GDM1 (cell line): ENCODE data around the gene KIAA1217.
A peak's percentile ranks its signal among the peaks of the same experiment; 100 is the strongest.

ENCODE experiments used
- DNase-seq: peaks from one replicate; lab custom pipeline; 2025; lab: John Stamatoyannopoulos, UW

KIAA1217 gene

DNA sequence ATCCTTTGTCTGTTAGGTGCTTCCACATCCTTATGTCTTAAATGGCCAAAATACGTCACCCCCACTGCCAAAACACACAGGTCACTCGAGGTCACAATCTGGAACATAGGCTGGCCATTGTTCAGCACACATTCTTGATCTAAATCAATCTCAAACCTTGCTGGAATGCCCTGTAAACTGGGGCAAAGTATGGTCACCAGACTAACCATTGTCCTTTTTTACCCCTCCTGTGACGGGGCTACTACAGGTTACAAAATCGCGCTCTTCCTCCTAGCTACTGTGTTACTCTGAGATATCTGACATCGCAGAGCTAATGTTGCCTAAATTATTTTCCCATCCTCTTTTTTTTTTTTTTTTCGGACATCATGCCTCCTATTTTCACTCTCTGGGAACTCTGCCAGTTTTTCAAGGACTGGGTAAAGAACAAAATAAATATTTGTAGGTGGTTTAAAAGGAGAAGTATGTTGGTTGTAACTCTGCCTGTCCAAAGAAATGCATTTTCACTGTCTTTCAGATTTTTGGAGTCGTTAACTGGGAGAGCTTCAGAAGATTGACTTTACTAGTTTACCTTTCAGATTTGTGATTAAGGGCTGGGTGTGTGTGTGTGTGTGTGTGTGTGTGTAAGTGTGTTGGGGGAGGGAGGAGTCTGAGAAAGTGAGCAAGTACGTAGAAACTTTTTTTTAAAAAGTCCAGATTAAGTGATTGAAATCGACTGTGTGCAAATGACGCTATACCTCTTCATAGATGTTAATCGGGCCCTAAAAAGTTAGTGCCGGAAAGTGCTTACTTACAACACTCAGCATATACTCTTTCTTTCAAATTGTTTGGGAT is 942 bp upstream of the KIAA1217 start:
- no peak for DNase-seq

DNA sequence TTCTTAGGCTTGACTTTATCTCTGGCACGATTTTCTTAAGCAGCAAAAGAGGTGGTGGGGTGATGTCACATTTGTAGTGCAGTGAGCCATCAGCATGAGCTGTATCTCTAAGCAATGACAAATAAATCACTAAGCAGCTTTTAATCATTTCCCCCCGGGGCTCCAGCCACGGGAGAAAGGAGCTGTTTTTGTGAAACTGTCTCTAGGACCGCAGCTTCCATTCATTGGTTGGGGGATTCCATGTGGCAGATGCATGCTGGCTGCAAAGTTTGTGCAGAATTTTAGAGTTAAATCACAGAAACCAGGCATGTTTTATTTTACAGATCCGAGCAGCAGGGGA is 464 bp downstream of the KIAA1217 start:
- no peak for DNase-seq

DNA sequence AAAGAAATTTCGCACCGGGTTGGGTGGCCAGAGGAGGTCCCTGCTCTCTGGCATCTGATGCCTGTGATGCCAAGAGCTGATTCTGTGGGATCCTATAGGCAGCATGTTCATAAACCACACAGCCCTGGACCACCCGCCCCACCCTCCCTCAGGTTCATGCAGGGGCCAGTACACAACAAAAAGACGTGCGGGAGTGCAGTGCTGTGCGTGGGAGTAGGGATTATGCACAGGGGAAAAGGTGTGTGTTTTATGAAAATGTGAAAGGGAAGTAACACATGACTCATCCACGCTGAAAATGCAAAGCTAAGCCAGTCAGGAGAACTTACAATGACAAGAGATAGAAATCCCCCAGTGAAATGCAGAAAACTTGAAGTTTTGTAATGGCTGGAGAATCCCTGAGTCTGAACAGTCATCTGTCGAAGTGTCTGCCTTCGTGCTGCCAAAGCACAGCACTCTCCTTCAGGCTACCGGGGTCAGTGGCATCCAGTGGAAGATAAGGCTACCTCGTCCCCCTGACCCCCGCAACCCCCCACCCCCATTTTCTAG is 1.1 kb downstream of the KIAA1217 start:
- peak; percentile 46 for DNase-seq

DNA sequence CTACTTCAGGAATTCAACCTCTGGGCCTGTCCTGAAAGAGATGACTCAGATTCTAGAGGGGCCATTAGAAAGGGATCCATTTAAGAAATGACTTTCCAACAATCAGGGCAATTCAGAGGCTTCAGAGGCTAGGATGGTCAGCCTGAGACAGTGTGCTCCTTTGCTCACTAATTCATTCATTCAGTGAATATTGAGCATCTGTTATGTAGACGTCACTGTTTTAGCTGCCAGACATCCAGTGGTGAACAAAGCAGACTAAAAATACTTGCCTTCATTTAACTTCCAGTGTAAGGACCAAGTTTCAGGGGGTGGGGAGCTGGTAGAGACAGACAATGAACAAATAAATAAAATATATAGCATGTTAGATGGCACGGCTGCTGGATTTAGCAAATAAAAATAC is 1.6 kb downstream of the KIAA1217 start:
- DNase-seq = no peak

- DNase-seq = no peak
Observed at GRCh38 chr10:24213266-24213665, 4.3 kb downstream of the KIAA1217 start.

GRCh38 chr10:24213881-24214280 is 4.9 kb downstream of the KIAA1217 start:
- no peak for DNase-seq

DNA sequence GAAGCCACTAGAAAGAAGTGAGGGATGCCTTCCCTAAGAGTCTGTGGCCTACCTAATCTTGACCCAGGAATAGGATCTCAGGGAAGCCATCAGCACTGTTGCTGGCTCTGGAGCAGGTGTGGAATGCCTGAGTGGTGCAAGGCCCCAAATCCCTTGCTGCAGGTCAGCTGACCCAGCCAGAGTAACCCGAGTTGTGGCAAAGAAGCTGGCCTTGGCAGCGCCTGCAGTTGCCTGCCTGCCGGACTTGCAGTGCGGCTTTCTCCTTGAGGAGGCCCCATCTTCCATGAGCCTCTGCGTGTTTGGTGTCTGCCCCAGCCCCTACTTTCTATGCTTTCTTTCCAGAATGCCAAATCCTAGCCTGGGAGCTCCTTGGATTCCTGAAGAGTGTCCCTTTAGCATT is 5.8 kb downstream of the KIAA1217 start:
- DNase-seq = no peak

GRCh38 chr10:24215196-24215595 is 6.3 kb downstream of the KIAA1217 start:
- no peak for DNase-seq

DNA sequence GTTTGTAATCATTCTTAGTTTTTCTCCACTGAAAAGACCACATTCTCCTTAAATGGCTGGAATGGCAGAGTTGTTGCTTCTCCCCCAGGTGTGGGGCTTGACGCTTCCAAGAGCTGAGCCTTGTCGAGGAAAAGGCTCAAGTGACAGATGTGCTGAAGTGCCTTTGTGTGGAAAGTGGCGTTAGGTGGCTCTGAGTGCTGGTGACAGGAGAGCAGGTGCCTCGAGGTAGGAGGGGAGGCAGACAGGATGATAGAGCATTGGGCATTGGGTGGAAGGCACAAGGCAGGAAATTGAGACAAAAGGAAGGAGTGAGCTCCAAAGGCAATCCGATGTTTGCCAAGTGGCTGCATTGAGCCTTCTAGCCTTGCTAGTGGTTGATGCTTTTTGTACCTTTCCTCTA is 6.7 kb downstream of the KIAA1217 start:
- no peak for DNase-seq

- DNase-seq = no peak
Observed at GRCh38 chr10:24219963-24220362, 11.0 kb downstream of the KIAA1217 start.

- DNase-seq = no peak
Observed at GRCh38 chr10:24223341-24223740, 14.4 kb downstream of the KIAA1217 start.

GRCh38 chr10:24223953-24224352 is 15.0 kb downstream of the KIAA1217 start:
- no peak for DNase-seq

GRCh38 chr10:24228642-24229041 is 19.7 kb downstream of the KIAA1217 start:
- DNase-seq = no peak

DNA sequence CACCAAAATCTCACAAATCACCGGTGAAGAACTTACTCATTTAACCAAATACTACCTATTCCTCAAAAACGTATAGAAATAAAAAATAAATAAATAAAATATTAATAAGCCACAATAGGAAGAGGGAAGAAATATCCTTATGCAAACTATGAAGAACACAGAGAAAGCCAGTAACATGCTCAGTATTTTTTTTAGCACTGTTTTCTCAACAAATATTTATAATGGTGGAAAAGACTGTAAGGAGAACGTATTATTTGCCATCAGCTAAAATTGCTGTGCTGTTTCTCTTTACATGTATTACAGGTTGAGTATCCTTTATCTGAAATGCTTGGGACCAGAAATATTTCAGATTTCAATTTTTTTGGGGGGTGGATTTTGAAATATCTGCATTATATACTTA is 21.0 kb downstream of the KIAA1217 start:
- DNase-seq = no peak

GRCh38 chr10:24231200-24231599 is 22.3 kb downstream of the KIAA1217 start:
- no peak for DNase-seq

GRCh38 chr10:24234784-24235183 is 25.8 kb downstream of the KIAA1217 start:
- no peak for DNase-seq

DNA sequence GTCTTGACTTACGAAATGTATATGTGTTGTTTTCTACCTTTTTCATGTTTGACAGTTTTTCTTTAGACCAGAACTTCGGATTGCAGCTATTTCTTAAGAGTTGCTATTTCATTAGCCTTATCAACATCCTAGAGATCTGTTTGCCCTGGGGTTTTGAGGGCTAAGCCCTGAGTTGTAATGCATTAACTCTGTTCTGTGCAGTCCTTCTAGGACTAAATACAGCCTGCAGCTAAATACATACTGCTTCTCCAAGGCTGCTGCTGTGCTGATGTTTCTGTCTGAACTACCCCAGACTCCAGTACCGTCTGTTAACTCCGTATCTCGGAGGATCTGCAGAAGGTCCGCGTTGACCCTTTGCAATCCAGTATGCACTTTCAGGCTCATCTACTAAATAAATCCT is 26.5 kb downstream of the KIAA1217 start:
- no peak for DNase-seq

- no peak for DNase-seq
Observed at GRCh38 chr10:24237801-24238395, 29.0 kb downstream of the KIAA1217 start.

- DNase-seq = no peak
Observed at GRCh38 chr10:24238519-24239247, 29.7 kb downstream of the KIAA1217 start.

GRCh38 chr10:24239289-24240040 is 30.5 kb downstream of the KIAA1217 start:
- no peak for DNase-seq

DNA sequence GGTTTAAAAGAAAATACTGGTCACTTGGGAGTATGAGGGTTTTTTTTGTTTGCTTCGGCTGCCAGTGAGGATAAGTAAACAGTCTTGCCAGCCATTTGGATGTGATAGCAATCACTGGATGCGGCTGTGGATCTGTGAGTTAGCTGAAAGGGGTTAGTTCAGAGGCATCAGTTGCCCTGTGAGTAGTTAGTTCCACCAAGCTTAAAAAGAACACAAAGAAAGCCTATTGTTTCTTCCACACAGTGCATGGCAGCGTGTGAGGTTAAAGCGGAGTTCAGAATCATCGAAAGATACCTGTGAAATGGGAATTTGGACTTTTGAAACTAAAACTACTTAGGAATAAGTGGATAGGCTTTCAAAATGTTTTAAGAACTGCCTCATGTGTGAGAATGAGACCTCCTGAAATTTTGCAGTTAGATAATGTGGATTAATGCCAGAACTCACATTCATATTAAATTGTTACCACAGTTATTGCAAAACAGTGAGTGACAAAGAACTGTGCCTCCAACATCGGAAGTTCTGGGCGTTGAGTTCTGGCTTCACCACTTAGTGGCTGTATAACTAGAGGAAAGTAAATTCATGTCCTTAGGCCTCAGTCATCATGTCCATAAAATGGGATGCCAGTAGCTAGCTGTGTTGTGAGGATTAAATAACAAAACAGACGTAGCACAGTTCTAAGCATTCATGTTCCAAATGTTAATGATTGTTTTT is 31.3 kb downstream of the KIAA1217 start:
- no peak for DNase-seq
